Motor neuron (in vitro differentiated cells): ENCODE results near the gene MCM3AP. TPM values are rescaled to one million over a fixed set of nuclear protein-coding genes. Genes with fewer than 3 reads are reported as not detected.
"Not testable (repeated sequence)": the region's sequence is repeated elsewhere in the genome, so short reads cannot be mapped to it uniquely, and the experiment has no call there.

Experiments
- ATAC-seq, 8 experiments: fragments of 200-7000 bp; cut with Tn5 transposase; replicated peaks in 6 of 8; 2 replicates each; pipeline ENCODE4 v1.8.0; 2021; ENCODE audit warnings: mild to moderate bottlenecking in 8 of 8, moderate library complexity in 8 of 8
- H3K27ac ChIP-seq, 2 donors: fragments of 250-450 bp; sonication (Bioruptor Pico); 2 replicates each; pipeline ENCODE4 v1.9.0; 2021; ENCODE audit warnings: antibody characterized with exemption in 2 of 2, mild to moderate bottlenecking in 2 of 2, moderate library complexity in 1 of 2
- H3K4me1 ChIP-seq, 2 donors: fragments of 250-450 bp; sonication (Bioruptor Pico); replicated peaks in 1 of 2; 2 replicates each; pipeline ENCODE4 v1.6.1; 2021; ENCODE audit warnings: antibody characterized with exemption in 2 of 2, mild to moderate bottlenecking in 2 of 2, moderate library complexity in 1 of 2
- H3K4me3 ChIP-seq, 5 donors: fragments of 250-450 bp; sonication (Bioruptor Pico); 2 replicates each; pipeline ENCODE4 v1.9.0; 2021; ENCODE audit warnings: antibody characterized with exemption in 5 of 5, mild to moderate bottlenecking in 5 of 5, moderate library complexity in 4 of 5
- WGBS, 10 experiments: fragments of 450-650 bp; shearing (Covaris generic); methylation state at CpG; one replicate each; pipeline ENCODE4 v1.0.0; 2022; 5-methylcytosine and 5-hydroxymethylcytosine counted together
- in situ Hi-C, 9 experiments: fragments of 400-800 bp; cut with MboI; loops; one replicate each; pipeline ENCODE4 v1.15.0; 2021; ENCODE audit warnings: low sequenced_read_pairs in 9 of 9, low pct_unique_long_range_greater_than_20kb in 2 of 9; ENCODE audit not compliant: unreplicated experiment in 9 of 9
- total RNA-seq, 8 experiments: library from RNA; unstranded; fragments of 300-600 nt; gene quantifications; 2 replicates each; pipeline versions ENCODE4 v1.2.3 to v1.2.4, GENCODE V29; 2022

The MCM3AP gene
- total RNA-seq, 8 experiments from 2014 or later, result 41.5 to 99.3 (median 50.8) TPM

DNA sequence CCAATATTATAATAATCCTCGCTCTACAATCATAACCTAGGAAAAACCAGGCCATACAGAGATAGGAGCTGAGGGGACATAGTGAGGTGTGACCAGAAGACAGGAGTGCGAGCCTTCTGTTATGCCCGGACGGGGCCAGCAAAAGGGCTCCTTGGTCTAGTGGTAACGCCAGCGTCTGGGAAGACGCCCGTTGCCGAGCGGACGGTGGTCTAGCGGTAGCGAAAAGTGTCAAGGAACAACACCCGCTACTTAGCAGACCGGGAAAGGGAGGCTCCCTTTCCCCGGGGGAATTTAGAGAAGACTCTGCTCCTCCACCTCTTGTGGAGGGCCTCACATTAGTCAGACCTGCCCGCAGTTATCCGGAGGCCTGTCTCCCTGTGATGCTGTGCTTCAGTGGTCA lies 61.8 kb downstream of the MCM3AP start:
- 80 to 100% (median 100%) methylated on average over 1 to 2 of the region's 18 CpGs; no CpG with 5 or more reads in 7 of the 10 experiments for WGBS, 10 experiments
- ATAC-seq, result not testable (repeated sequence)

DNA sequence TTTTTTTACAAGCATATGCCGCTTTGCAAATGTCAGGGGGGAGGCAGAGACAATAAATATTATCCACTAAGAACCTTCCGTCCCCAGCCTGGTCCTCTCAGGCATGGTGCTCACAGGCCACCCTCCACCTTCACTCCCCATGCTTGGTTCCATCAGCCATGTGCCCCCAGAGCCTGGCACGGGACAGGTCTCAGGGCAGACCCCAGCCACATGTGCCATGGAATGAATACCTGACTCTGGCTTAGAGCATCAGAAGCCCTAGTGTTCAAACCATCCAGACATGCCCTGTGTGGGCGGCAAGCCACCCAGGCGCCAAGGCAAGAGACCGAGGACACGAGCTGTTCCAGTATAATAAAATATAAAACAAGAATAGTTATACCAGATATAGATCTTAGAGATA lies 62.2 kb downstream of the MCM3AP start:
- no peak overlapping the region for H3K4me3 ChIP-seq
- 80 to 100% (median 91%) methylated on average over 1 to 7 of the region's 7 CpGs; no CpG with 5 or more reads in 1 of the 10 experiments for WGBS, 10 experiments
- peaks cover 25 to 44% of the 10 kb centered on the region in 2 donors for H3K4me1 ChIP-seq
- in situ Hi-C loops, result no loop called here
- no peak overlapping the region for H3K27ac ChIP-seq
- ATAC-seq, result no peak

More for the DNA sequence above, 61.8 kb downstream of the MCM3AP start:
- peaks cover 25 to 44% of the 10 kb centered on the region in 2 donors for H3K4me1 ChIP-seq
- H3K27ac ChIP-seq, result peak overlapping the region in 1 of 2 donors; percentile 64
- H3K4me3 ChIP-seq, in situ Hi-C loops: not testable (repeated sequence)

DNA sequence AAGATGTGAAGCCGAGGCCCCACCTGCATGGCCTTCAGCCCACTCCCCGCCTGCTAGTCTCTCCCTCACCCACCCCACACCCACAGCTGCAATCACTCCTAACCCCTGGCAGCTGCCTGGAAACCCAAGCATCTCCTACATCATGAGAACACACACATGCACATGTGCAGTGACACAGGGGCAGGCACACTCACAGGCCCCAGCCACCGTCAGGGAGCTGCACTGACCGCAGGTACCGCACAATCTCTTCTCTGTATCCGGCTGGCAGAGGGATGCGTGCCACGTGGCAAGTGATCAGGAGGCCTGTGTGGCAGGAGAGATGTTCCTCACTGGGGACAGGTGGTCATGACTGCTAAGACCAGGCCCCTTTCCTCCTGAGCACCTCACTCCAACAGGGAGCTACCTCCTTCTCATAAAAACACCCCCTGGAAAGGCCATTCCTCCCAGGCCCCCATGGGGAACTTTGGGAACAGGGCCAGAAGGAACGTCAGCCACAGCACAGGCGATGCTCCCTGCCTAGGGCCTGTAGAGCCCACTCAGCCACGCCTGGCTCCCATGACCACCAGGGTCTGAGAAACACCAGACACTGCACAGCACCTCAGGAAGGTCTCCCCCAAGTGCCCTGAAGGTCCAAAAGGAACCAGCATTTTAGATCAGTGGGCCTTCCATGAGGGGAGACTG lies 62.8 kb downstream of the MCM3AP start:
- Histone ChIP-seq H3K4me3 (no peak overlapping the region), H3K4me1 (peaks cover 22 to 42% of the 10 kb centered on the region in 2 donors), H3K27ac (no peak overlapping the region)
- in situ Hi-C loops, result no loop called here
- ATAC-seq, result no peak
- 88 to 100% (median 100%) methylated on average over 1 to 7 of the region's 11 CpGs; no CpG with 5 or more reads in 5 of the 10 experiments for WGBS, 10 experiments

DNA sequence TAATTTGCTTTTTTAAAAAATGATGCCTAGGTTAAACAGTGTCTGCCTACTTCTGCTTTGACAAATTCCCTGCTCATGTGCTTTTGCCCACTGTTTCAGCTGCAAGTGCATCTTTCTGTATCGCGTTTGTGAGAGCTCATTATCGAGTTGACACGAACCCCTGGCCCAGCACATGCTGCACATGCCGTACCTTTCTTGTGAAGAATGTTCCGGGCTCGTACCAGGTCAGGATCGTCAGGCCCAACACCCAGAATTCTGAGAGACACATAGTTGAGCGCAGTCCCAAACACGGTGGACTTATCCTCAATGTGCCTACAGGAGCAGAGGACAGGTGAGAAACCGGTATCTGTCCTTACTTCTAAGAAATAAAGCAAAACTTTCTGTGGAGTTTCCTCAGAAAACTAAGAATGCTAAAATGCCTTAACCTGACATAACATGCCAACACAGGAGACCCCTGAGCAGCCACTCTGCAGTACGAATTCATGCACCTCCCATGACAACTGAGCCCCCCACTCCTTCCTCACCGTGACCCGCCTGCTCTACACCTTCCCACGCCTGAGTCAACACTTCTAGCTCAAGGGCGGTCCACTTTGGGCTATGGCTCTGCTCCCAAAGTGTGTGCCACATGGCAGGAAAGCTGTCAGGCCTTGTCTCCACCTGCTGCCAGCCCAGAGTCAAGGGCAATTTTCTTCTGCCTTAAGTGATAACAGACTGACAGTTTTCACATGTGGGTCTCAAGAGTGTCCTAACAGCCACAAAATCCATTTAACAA lies 63.6 kb downstream of the MCM3AP start:
- H3K27ac ChIP-seq, result no peak overlapping the region
- WGBS, 10 experiments, result 83 to 100% (median 95%) methylated on average over 1 to 11 of the region's 16 CpGs; no CpG with 5 or more reads in 2 of the 10 experiments
- no peak for ATAC-seq

DNA sequence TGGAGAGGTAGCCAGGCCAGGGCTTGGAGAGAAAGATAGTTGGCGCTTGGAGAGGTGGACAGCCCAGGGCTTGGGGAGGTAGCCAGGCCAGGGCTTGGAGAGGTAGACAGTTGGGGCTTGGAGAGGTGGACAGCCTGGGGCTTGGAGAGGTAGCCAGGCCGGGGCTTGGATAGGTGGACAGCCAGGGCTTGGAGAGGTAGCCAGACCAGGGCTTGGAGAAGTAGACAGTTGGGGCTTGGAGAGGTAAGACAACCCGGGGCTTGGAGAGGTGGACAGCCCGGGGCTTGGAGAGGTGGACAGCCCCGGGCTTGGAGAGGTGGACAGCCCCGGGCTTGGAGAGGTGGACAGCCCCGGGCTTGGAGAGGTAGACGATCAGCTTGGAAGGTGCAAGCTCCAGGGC lies 64.6 kb downstream of the MCM3AP start:
- WGBS, 10 experiments, result 80 to 100% (median 100%) methylated on average over 1 to 2 of the region's 8 CpGs; no CpG with 5 or more reads in 7 of the 10 experiments
- ATAC-seq, result peak in 1 of 8 experiments; percentile 3
- H3K4me3 ChIP-seq, result no peak overlapping the region
- H3K4me1 ChIP-seq, result peaks cover 8 to 25% of the 10 kb centered on the region in 2 donors
- H3K27ac ChIP-seq, result no peak overlapping the region
- in situ Hi-C loops, result no loop called here

More for the DNA sequence above, 63.6 kb downstream of the MCM3AP start:
- Histone ChIP-seq H3K4me1 (peaks cover 16 to 35% of the 10 kb centered on the region in 2 donors), H3K4me3 (no peak overlapping the region)
- in situ Hi-C loops, result no loop called here

DNA sequence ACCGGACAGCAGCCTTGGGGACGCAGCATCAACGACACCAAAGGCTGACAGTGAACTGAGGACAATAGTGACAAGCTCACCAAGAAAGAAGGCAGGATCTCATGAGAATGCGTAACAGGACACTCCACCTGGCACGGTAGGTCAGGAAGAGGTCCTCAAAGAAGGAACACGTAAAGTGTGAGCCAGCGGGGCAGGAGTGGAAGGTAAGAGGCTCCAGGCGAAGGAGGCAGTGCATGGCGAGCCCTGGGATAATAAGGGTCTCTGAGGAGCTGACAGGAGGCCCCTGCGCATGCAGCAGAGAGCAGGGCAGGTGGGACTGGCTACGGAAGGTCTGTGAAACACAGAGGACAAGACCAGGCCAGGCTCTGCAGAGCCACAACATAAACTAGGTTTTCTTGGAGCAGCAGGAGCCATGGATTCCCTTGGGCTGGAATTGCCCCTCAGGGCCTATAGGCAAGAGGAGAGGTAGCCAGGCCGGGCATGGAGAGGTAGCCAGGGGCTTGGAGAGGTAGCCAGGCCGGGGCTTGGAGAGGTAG lies 65.1 kb downstream of the MCM3AP start:
- H3K27ac ChIP-seq, result no peak overlapping the region
- WGBS, 10 experiments, result 79 to 97% (median 91%) methylated on average over 1 to 8 of the region's 13 CpGs; no CpG with 5 or more reads in 2 of the 10 experiments
- no peak for ATAC-seq
- H3K4me1 ChIP-seq, result peaks cover 7 to 22% of the 10 kb centered on the region in 2 donors
- in situ Hi-C loops, result no loop called here
- no peak overlapping the region for H3K4me3 ChIP-seq

DNA sequence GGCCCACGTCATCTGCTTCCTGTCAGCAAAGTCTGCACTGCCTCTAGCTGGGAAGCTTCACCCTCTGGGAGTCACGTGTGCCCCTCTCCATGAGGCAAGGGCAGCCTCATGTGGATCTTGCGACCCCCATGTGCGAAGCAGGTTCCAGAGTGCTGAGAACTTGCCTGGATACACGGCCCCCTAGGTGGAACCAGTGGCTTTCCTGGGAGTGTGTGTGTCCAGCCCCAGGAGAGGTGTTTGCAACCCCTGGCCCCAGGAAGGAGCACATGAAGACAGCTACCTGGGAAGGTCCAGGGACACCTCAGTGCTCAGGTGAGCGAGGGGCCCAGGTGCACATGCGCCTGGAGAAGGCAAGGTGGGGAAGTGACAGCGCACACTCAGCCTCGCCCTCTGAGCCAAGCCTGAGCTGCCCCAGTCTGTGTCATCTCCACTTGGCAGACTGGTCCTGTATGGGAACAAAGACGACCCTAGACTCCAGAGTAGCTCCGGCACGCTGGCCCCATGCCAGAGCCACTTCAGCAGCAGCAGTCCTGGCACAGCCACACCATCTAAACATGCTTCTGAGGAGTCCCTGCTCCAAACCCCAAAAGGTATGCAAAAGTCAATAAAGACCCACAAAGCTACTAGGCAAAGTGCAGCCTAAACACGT lies 65.7 kb downstream of the MCM3AP start:
- ATAC-seq, result no peak
- Histone ChIP-seq H3K4me1 (peaks cover 5 to 17% of the 10 kb centered on the region in 2 donors), H3K27ac (no peak overlapping the region), H3K4me3 (no peak overlapping the region)
- WGBS, 10 experiments, result 67 to 100% (median 100%) methylated on average over 1 to 9 of the region's 13 CpGs; no CpG with 5 or more reads in 3 of the 10 experiments
- in situ Hi-C loops, result no loop called here

DNA sequence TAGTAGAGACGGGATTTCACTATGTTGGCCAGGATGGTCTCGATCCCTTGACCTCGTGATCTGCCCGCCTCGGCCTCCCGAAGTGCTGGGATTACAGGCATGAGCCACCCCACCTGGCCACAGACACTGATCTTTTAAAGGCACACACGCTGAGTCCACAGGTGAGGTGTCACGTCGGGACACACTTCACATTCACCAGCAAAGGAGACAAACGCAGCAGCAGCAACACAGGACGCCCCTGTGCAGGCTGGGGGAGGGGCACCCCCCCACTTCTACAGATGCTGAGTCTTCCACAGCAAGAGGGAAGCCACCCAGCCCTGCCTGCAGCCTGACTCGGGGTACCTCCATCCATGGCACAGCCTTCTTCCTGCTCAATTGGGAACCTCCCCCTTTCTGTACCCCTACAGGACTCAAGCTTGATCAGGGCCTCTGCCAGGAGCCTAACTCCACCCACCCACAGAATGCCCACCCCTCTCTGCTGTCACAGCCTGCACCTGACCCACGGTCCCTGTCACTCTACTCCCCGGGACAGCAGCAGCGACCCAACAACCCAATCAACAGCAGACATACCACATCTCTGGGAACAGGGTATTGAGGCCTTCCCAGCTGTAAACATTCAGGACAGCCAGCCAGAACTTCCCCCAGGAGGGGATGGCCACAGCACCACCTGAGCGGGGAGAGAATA lies 66.4 kb downstream of the MCM3AP start:
- Histone ChIP-seq H3K27ac (no peak overlapping the region), H3K4me1 (peaks cover 0 to 10% of the 10 kb centered on the region in 2 donors), H3K4me3 (no peak overlapping the region)
- in situ Hi-C loops, result no loop called here
- no peak for ATAC-seq
- 70 to 100% (median 96%) methylated on average over 3 to 9 of the region's 16 CpGs; no CpG with 5 or more reads in 4 of the 10 experiments for whole genome bisulfite sequencing, 10 experiments

DNA sequence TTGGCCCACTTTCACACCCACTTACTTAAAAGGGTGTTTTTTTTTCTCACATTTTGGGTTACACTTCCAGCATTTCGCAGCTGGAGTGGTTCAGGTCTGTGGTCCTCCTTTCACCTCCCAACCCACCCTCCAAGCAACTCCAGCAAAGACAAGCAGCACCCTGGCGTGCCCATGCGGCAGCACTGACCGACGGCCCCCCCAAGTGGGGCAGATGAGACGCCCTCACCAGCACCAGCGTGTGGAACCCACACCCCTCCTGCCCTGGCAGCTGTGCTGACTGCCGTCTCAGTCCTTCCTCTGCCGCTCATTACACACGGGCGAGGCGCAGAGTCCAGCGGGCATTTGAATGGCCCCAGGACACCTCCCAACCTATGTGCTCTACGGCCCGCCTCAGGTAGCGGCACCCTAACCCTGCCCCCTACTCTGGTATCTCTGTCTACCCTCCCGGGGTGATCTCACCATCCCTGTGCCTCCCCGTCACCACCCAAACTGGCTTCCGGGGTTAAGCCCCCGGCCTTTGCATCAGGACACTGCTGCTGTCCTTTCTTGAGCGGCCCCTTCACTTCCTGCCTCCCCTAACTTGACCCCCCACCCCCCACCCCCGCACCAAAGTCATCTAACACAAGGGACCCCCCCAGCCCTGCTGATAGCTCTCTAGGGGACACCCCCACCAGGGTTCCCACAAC lies 67.8 kb downstream of the MCM3AP start:
- ATAC-seq, result no peak
- in situ Hi-C loops, result no loop called here

DNA sequence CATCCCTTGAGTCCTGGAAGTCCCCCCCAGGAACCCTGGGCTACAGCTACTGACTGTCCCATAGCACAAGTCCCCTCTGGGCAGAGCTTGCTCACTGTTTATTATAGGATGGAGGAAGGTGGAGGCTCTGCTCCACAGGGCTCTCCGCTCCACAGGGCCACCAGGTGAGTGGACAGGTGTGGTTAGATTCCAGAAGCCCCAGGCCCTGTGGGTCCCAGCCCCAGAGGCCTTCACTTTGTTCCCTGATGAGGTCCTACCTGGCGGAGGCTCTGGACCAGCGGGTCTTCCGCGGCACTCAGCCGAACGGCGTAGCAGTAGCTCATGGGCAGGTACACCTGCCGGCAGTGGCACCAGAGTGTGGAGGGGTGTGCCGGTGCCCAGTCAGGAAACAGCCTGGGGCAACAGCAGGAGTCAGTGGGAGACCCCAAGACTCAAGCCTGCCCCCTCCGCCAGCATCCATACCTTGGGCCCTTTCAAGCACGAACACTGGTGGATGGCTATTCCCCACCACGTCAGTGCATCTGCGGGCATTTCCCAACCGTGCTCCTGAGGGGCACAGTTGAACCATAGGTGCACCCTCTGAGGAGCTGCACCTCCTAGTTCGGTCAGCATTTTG lies 69.2 kb downstream of the MCM3AP start:
- WGBS, 10 experiments, result 40 to 95% (median 84%) methylated on average over 1 to 6 of the region's 16 CpGs; no CpG with 5 or more reads in 5 of the 10 experiments
- in situ Hi-C loops, result no loop called here
- H3K4me1 ChIP-seq, result no peaks in the 10 kb centered on the region
- H3K4me3 ChIP-seq, result no peak overlapping the region
- H3K27ac ChIP-seq, result no peak overlapping the region
- ATAC-seq, result no peak

More for the DNA sequence above, 67.8 kb downstream of the MCM3AP start:
- no peaks in the 10 kb centered on the region for H3K4me1 ChIP-seq
- WGBS, 10 experiments, result 83 to 100% (median 90%) methylated on average over 1 to 5 of the region's 22 CpGs; no CpG with 5 or more reads in 6 of the 10 experiments
- no peak overlapping the region for H3K4me3 ChIP-seq
- H3K27ac ChIP-seq, result no peak overlapping the region

DNA sequence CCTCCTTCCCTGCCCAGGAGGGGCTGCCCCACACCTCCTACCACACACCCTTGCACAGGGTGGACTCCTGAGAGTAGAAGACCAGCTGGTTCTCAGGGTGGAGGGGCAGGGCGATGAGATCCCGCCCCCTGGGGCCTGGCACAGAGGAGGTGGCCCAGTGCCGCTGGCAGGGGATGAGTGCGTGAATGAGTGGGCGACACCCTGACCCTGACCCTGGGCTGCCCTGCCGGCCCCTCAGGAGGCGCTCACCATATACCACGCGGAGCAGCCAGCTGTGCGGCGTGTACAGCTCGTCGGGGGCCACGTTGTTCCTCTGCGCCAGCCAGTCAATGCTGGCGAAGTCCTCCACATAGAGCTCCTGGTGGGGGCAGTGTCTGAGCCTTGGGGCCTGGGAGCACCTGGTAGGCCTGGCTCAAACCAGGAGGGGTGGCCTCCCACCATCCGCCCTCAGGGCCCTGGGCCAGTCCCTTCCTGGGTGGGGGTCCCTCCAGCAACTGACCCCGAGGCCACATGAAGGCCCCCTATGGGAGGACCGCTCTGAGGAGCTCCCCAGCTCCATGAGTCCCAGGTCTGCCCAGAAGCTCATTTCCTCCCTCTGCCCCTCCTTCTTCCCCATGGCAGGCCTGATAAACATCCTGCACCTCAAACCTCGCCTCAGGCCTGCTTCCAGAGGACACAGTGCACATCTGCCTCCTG lies 69.8 kb downstream of the MCM3AP start:
- in situ Hi-C loops, result no loop called here
- no peak overlapping the region for H3K27ac ChIP-seq
- H3K4me3 ChIP-seq, result no peak overlapping the region
- 100% methylated on average over 2 to 9 of the region's 20 CpGs; no CpG with 5 or more reads in 7 of the 10 experiments for WGBS, 10 experiments
- ATAC-seq, result peak in 7 of 8 experiments; percentile 15 to 79 (median 19)
- H3K4me1 ChIP-seq, result no peaks in the 10 kb centered on the region
